BE2C (cell line): ENCODE measurements around the gene MLXIP.
"Not testable (repeated sequence)": the region's sequence is repeated elsewhere in the genome, so short reads cannot be mapped to it uniquely, and the experiment has no call there.

Experiments
- DNase-seq: peaks from one replicate; pipeline ENCODE4 v3.0.0-alpha.2; 2020
- H3K27me3 ChIP-seq: fragments of 250-450 bp; sonication (Bioruptor Pico); 2 replicates; pipeline ENCODE4 v1.5.1; 2020; ENCODE audit warnings: mild to moderate bottlenecking
- H3K36me3 ChIP-seq: fragments of 250-450 bp; sonication (Bioruptor Pico); 2 replicates; pipeline ENCODE4 v1.5.1; 2020; ENCODE audit warnings: mild to moderate bottlenecking
- H3K4me1 ChIP-seq: fragments of 250-450 bp; sonication (Bioruptor Pico); 2 replicates; pipeline ENCODE4 v1.5.1; 2020
- H3K4me3 ChIP-seq: 2 replicates; pipeline ENCODE4 v1.5.1; 2011; ENCODE audit warnings: low read depth, low read length
- H3K9me3 ChIP-seq: fragments of 250-450 bp; sonication (Bioruptor Pico); 2 replicates; pipeline ENCODE4 v1.5.1; 2020
- CTCF ChIP-seq: IDR thresholded peaks from 2 replicates; pipeline ENCODE4 v1.5.1; 2012; ENCODE audit warnings: mild to moderate bottlenecking, low read depth, low read length

Gene MLXIP

DNA sequence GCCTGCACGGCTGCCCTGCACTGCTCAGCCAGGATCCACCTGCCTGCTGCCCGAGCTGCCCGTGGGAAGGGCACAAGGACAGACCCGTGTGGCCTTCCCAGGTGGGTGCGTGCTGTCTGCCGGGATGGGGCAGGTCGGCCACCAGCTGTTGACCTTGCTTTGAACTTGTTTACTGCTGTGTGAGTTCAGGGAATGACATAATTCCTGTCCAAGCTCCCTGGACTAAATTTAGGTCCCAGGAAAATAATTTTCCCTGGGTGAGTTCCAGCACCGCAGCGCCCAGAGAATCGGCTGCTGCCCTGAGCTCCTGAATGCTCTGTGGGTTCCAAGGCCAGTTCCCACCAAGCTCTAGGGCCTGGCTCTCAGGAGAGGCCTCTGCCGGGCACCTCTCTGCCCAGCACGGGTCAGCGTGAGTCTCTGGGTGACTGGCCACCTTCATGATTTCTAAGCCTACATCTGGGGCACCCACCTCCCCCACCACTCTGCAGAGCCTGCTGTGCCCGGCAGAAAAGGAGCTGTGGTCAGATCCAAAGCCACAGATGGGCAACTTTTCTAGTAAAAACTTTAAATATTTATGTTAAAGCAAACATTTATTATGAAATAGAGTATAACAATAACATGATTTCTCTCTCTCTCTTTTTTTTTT lies 27.2 kb upstream of the MLXIP start:
- no peak for DNase-seq
- Histone ChIP-seq H3K27me3 (no peaks in the 10 kb centered on the region), H3K36me3 (peaks cover 31% of the 10 kb centered on the region), H3K9me3 (no peaks in the 10 kb centered on the region), H3K4me1 (0 out of 2 replicates have a peak, but pooled peaks cover 3% of the 10 kb centered on the region), H3K4me3 (no peak overlapping the region)
- TF ChIP-seq CTCF, result no peak

GRCh38 chr12:122052285-122052684 lies 26.3 kb upstream of the MLXIP start:
- Histone ChIP-seq H3K27me3 (no peaks in the 10 kb centered on the region), H3K9me3 (no peaks in the 10 kb centered on the region), H3K36me3 (peaks cover 37% of the 10 kb centered on the region), H3K4me1 (0 out of 2 replicates have a peak, but pooled peaks cover 3% of the 10 kb centered on the region), H3K4me3 (no peak overlapping the region)
- no peak for DNase-seq
- no peak for TF ChIP-seq CTCF

DNA sequence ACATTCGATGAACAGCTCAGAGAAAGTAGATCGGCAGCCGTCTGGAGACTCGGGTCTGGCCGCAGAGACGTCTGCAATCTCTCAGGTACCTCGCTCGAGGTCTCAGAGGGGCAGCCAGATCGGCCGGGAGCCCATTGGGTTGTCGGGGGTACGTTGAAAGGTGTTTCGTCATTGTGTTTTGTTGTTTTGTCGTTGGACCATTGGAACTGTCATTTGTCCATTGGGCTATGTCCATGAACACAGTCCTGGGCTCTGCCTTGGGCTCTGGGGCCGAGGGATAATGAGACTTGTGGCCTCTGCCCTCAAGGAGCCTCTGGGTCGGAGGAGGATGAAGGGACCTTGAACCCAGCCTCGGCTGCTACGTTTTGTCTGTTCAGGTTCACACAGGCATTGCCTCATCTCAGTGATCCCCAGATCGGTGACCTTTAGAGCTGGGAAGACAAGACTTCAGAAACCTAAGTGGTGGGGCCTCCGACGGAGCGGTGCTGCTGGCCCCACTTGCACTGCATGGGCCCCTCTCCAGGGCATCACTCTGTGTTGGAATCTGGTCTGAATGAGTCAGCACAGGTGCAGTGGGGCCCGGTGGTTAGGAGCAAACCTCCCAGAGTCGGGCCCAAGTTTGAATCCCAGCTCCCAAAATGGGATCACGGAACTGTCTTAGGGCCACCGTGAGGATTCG lies 23.6 kb upstream of the MLXIP start:
- H3K36me3 ChIP-seq, result peaks cover 55% of the 10 kb centered on the region

DNA sequence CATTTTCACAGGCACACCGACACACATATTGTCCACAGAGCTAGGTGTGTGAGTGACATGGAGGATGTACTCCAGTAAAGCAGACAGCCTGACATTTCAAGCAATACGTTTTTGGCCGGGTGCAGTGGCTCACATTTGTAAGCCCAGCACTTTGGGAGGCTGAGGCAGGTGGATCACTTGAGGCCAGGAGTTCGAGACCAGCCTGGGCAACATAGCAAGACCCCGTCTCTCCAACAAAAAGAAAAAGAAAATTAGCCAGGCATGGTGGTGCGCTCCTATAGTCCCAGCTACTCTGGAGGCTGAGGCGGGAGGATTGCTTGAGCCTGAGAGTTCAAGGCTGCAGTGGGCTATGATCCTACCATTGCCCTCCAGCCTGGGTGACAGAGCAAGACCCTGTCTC lies 22.1 kb upstream of the MLXIP start:
- not testable (repeated sequence) for H3K27me3 ChIP-seq, H3K4me1 ChIP-seq, H3K9me3 ChIP-seq, DNase-seq, H3K4me3 ChIP-seq
- peaks cover 53% of the 10 kb centered on the region for H3K36me3 ChIP-seq

More for the DNA sequence above, 23.6 kb upstream of the MLXIP start:
- Histone ChIP-seq H3K27me3 (no peaks in the 10 kb centered on the region), H3K4me3 (no peak overlapping the region), H3K9me3 (no peaks in the 10 kb centered on the region), H3K4me1 (0 out of 2 replicates have a peak, but pooled peaks cover 3% of the 10 kb centered on the region)
- TF ChIP-seq CTCF, result no peak
- no peak for DNase-seq

- 0 out of 2 replicates have a peak, but pooled peaks cover 3% of the 10 kb centered on the region for H3K4me1 ChIP-seq
- peaks cover 56% of the 10 kb centered on the region for H3K36me3 ChIP-seq
These were observed 21.4 kb upstream of the MLXIP start for GRCh38 chr12:122057007-122057735.

More at GRCh38 chr12:122057007-122057735, 21.4 kb upstream of the MLXIP start:
- DNase-seq, result no peak
- Histone ChIP-seq H3K4me3 (no peak overlapping the region), H3K27me3 (no peaks in the 10 kb centered on the region), H3K9me3 (no peaks in the 10 kb centered on the region)
- no peak for TF ChIP-seq CTCF
